KMS-11 (cell line): ENCODE data around the gene BTF3L4.
A peak's percentile ranks its signal among the peaks of the same experiment; 100 is the strongest.

Experiments used
- H2AFZ ChIP-seq: fragments of 200-600 bp; sonication (generic); 2 replicates; pipeline ENCODE4 v1.6.1; 2016; ENCODE audit warnings: antibody characterized with exemption, mixed run types, low read depth
- H3K27ac ChIP-seq: fragments of 200-600 bp; sonication (generic); 2 replicates; pipeline ENCODE4 v1.6.1; 2016; ENCODE audit warnings: mild to moderate bottlenecking, mixed run types
- H3K27me3 ChIP-seq: fragments of 200-600 bp; sonication (generic); 2 replicates; pipeline ENCODE4 v1.6.1; 2017; ENCODE audit warnings: mild to moderate bottlenecking, low read depth, mixed run types, moderate library complexity; ENCODE audit not compliant: insufficient read depth
- H3K36me3 ChIP-seq: fragments of 200-600 bp; sonication (generic); 2 replicates; pipeline ENCODE4 v1.6.1; 2017; ENCODE audit warnings: mild to moderate bottlenecking, mixed run types; ENCODE audit not compliant: insufficient read depth
- H3K4me1 ChIP-seq: fragments of 200-600 bp; sonication (generic); 2 replicates; pipeline ENCODE4 v1.6.1; 2016; ENCODE audit warnings: mild to moderate bottlenecking, low read depth, mixed run types; ENCODE audit not compliant: poor library complexity, severe bottlenecking
- H3K4me2 ChIP-seq: fragments of 200-600 bp; sonication (generic); 2 replicates; pipeline ENCODE4 v1.7.0; 2016; ENCODE audit warnings: mild to moderate bottlenecking, mixed run types
- H3K4me3 ChIP-seq: fragments of 200-600 bp; sonication (generic); IDR thresholded peaks from 2 replicates; pipeline ENCODE4 v1.6.1; 2017; ENCODE audit warnings: low read depth, low read length, mixed read lengths; ENCODE audit not compliant: insufficient read depth
- H3K79me2 ChIP-seq: fragments of 200-600 bp; sonication (generic); 2 replicates; pipeline ENCODE4 v1.6.1; 2016; ENCODE audit warnings: low read depth, mixed run types; ENCODE audit not compliant: insufficient read depth
- H3K9ac ChIP-seq: fragments of 200-600 bp; sonication (generic); 2 replicates; pipeline ENCODE4 v1.6.1; 2016; ENCODE audit warnings: mild to moderate bottlenecking, mixed run types
- H4K20me1 ChIP-seq: fragments of 200-600 bp; sonication (generic); 2 replicates; pipeline ENCODE4 v1.6.1; 2016; ENCODE audit warnings: mild to moderate bottlenecking, mixed run types; ENCODE audit not compliant: insufficient read depth
- CTCF ChIP-seq: fragments of 200-600 bp; sonication (generic); conservative IDR thresholded peaks from 2 replicates; pipeline ENCODE4 v1.6.1; 2017; ENCODE audit warnings: low read depth, mild to moderate bottlenecking, antibody characterized with exemption, low read length, moderate library complexity, mixed read lengths

BTF3L4 gene

DNA sequence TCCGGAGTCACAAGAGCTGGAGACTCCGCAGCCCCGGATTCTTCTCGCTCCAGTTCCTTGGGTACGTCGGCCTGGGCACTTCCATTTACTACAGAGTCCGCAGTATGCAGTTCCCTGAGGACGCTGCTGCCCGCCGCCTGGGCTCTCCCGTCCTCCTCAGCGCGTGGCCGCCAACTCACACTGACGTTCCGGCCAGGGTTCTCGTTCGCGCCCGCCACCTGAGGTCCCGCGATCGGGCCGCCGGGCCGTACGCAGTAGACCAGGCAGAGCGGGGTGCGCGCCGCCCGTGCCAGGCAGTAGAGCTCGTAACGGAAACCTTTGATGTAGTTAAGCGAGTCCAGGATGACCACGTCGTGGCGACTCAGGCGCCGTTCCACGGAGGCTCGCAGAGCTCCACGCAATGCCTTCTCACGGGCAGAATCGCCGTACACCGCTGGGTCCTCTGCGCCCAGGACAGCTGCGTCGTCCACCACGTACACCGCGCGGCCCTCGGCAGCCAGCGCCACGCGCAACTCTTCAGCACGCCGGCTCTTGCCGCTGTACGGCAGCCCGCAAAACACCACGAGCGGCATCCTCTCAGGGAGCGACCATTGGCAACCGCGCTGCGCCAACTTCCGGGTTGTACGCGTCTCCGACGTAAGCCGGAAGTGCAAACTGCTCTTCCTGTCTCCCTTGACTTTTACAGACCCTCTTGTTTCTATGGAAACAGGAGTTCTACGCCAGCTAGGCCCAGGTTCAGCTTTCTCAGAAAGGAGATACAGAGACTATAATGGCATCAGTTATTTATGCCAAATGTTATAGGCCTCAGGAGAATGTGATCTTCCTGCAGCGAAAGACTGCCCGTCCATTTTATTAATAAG lies 22.7 kb upstream of the BTF3L4 start, which contains the start of gene KTI12:
Gene KTI12 (minus strand): TSS at position 621 of the 860 bp plus-strand sequence. CDS start 49 bp downstream, at position 572.
- H3K36me3 ChIP-seq = no peaks in the 10 kb centered on the region
- H3K79me2 ChIP-seq = peaks cover 42% of the 10 kb centered on the region
- H3K4me2 ChIP-seq = peak within 1 kb of the TSS; percentile 85
- peak within 1 kb of the TSS; percentile 98 for H3K4me3 ChIP-seq
- peak within 1 kb of the TSS; percentile 88 for H3K9ac ChIP-seq
- TF ChIP-seq CTCF = no peak
- H2AFZ ChIP-seq = peak within 1 kb of the TSS; percentile 54
- H3K27ac ChIP-seq = peak within 1 kb of the TSS; percentile 76
- 0 out of 2 replicates have a peak, but pooled peaks cover 6% of the 10 kb centered on the region for H4K20me1 ChIP-seq
- peaks cover 25% of the 10 kb centered on the region for H3K4me1 ChIP-seq
- H3K27me3 ChIP-seq = no peaks in the 10 kb centered on the region

GRCh38 chr1:52034050-52034384 lies 22.1 kb upstream of the BTF3L4 start:
- no peak for TF ChIP-seq CTCF
- Histone ChIP-seq H3K27me3 (no peaks in the 10 kb centered on the region), H3K4me1 (peaks cover 25% of the 10 kb centered on the region), H3K27ac (peak overlapping the region; percentile 76), H3K4me2 (peak overlapping the region; percentile 85), H2AFZ (peak overlapping the region; percentile 54), H3K36me3 (no peaks in the 10 kb centered on the region), H3K9ac (peak overlapping the region; percentile 88; the same call in 1 of the 2 replicates), H3K4me3 (peak overlapping the region; percentile 98), H3K79me2 (peaks cover 42% of the 10 kb centered on the region), H4K20me1 (0 out of 2 replicates have a peak, but pooled peaks cover 6% of the 10 kb centered on the region)

DNA sequence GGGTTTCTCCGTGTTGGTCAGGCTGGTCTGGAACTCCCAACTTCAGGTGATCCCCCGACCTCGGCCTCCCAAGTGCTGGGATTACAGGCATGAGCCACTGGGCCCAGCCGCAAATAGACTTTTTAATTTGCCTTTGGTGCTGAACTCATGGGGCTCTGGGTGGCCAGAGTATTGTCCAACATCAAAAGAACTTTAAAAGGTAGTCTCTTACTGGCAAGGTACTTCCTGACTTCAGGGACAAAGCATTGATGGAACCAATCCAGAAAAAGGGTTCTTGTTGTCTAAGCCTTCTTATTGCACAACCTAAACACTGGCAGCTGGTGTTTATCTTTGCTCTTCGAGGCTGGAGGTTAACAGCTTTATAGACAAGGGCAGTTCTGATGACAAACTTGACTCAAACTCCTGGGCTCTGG lies 18.7 kb upstream of the BTF3L4 start:
- H3K4me3 ChIP-seq = no peak overlapping the region
- no peak overlapping the region for H3K4me2 ChIP-seq
- H3K36me3 ChIP-seq = no peaks in the 10 kb centered on the region
- no peaks in the 10 kb centered on the region for H4K20me1 ChIP-seq
- H3K9ac ChIP-seq = no peak overlapping the region
- no peaks in the 10 kb centered on the region for H3K27me3 ChIP-seq
- H3K79me2 ChIP-seq = peaks cover 11% of the 10 kb centered on the region
- no peak overlapping the region for H3K27ac ChIP-seq
- no peak for TF ChIP-seq CTCF
- peaks cover 6% of the 10 kb centered on the region for H3K4me1 ChIP-seq
- no peak overlapping the region for H2AFZ ChIP-seq

DNA sequence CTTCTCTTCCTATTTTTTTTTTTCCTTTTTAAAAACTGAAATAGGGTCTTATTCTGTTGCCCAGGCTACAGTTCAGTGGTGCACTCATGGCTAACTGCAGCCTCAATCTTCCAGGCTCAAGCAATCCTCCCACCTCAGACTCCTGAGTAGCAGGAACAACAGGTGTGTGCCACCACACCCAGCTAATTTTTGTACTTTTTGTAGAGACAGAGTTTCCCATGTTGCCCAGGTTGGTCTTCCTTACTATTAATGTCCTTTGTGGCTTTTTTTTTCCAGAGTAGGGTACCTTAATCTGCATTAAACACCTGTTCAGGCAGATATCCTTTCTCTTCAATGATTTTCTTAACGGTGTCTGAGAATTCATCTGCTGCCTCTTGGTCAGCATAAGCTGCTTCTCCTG lies 18.2 kb upstream of the BTF3L4 start:
- H4K20me1 ChIP-seq = no peaks in the 10 kb centered on the region
- H3K36me3 ChIP-seq = no peaks in the 10 kb centered on the region
- H3K27ac ChIP-seq = no peak overlapping the region
- no peak overlapping the region for H3K4me3 ChIP-seq
- peaks cover 6% of the 10 kb centered on the region for H3K79me2 ChIP-seq
- no peak for TF ChIP-seq CTCF
- H3K27me3 ChIP-seq = no peaks in the 10 kb centered on the region
- peaks cover 6% of the 10 kb centered on the region for H3K4me1 ChIP-seq
- no peak overlapping the region for H2AFZ ChIP-seq
- H3K9ac ChIP-seq = no peak overlapping the region
- no peak overlapping the region for H3K4me2 ChIP-seq
